Hepatocyte (in vitro differentiated cells): ENCODE results near the gene SYAP1. TPM values are rescaled to one million over a fixed set of nuclear protein-coding genes. Genes with fewer than 3 reads are reported as not detected.

Experiments
- DNase-seq: peaks from one replicate; pipeline ENCODE4 v3.0.0-alpha.2; 2016; ENCODE audit warnings: low spot score
- H2AFZ ChIP-seq: fragments of 200-600 bp; sonication (generic); 2 replicates; pipeline ENCODE4 v1.6.0; 2016; ENCODE audit warnings: antibody characterized with exemption, mild to moderate bottlenecking
- H3K27ac ChIP-seq: fragments of 200-600 bp; sonication (generic); 2 replicates; pipeline ENCODE4 v1.5.1; 2016; ENCODE audit warnings: mild to moderate bottlenecking
- H3K27me3 ChIP-seq: fragments of 200-600 bp; sonication (generic); 2 replicates; pipeline ENCODE4 v1.6.1; 2016
- H3K36me3 ChIP-seq: fragments of 200-600 bp; sonication (generic); replicated peaks from 2 replicates; pipeline ENCODE4 v1.5.1; 2016; ENCODE audit warnings: low read depth; ENCODE audit not compliant: insufficient read depth
- H3K4me1 ChIP-seq: fragments of 200-600 bp; sonication (generic); 2 replicates; pipeline ENCODE4 v1.5.1; 2016; ENCODE audit warnings: mild to moderate bottlenecking, moderate library complexity; ENCODE audit not compliant: insufficient read depth
- H3K4me2 ChIP-seq: fragments of 200-600 bp; sonication (generic); 2 replicates; pipeline ENCODE4 v1.6.0; 2016
- H3K4me3 ChIP-seq: fragments of 200-600 bp; sonication (generic); 2 replicates; pipeline ENCODE4 v1.5.1; 2016; ENCODE audit warnings: mild to moderate bottlenecking
- H3K79me2 ChIP-seq: fragments of 200-600 bp; sonication (generic); 2 replicates; pipeline ENCODE4 v1.6.0; 2017; ENCODE audit warnings: mild to moderate bottlenecking
- H3K9me2 ChIP-seq: fragments of 200-600 bp; sonication (generic); replicated peaks from 2 replicates; pipeline ENCODE4 v1.6.0; 2017; ENCODE audit warnings: mild to moderate bottlenecking; ENCODE audit not compliant: insufficient read depth
- H3K9me3 ChIP-seq: fragments of 200-600 bp; sonication (generic); 2 replicates; pipeline ENCODE4 v1.5.1; 2016; ENCODE audit warnings: low read depth, mild to moderate bottlenecking
- H4K20me1 ChIP-seq: fragments of 200-600 bp; sonication (generic); 2 replicates; pipeline ENCODE4 v1.6.0; 2016; ENCODE audit warnings: mild to moderate bottlenecking; ENCODE audit not compliant: insufficient read depth, poor library complexity, severe bottlenecking
- CTCF ChIP-seq: fragments of 200-600 bp; sonication (generic); IDR thresholded peaks from 2 replicates; pipeline ENCODE4 v1.5.1; 2016; ENCODE audit warnings: antibody characterized with exemption, mild to moderate bottlenecking; ENCODE audit not compliant: poor library complexity
- EZH2 ChIP-seq: fragments of 200-600 bp; sonication (generic); IDR thresholded peaks from 2 replicates; pipeline ENCODE4 v1.6.1; 2016; ENCODE audit warnings: antibody characterized with exemption, mild to moderate bottlenecking, borderline replicate concordance
- EZH2phosphoT487 ChIP-seq: fragments of 200-600 bp; sonication (generic); IDR thresholded peaks from one replicate; pipeline ENCODE4 v1.6.1; 2018; ENCODE audit warnings: antibody characterized with exemption, mild to moderate bottlenecking, low read depth, moderate library complexity; ENCODE audit not compliant: unreplicated experiment, severe bottlenecking
- WGBS: methylation state at CpG from one replicate; pipeline ENCODE4 v1.1.6; 2016; ENCODE audit warnings: low lambda C conversion rate; ENCODE audit errors: missing lambda C conversion rate; 5-methylcytosine and 5-hydroxymethylcytosine counted together
- polyA plus RNA-seq: library from polyadenylated mRNA; unstranded; fragments of >200 nt; fragmentation: Nextera tagmentation; extraction: Ambion mirVana; gene quantifications from 2 replicates; pipeline ENCODE4 v1.2.1, GENCODE V29; 2016
- total RNA-seq: library from RNA; depleted of rRNA; stranded (reverse); fragments of >200 nt; gene quantifications from 2 replicates; pipeline ENCODE4 v1.2.3, GENCODE V29; 2014

The SYAP1 gene
- total and polyA plus RNA-seq, 2 experiments from 2014 or later: 52.1 to 57.8 TPM

- Histone ChIP-seq H4K20me1 (no peaks in the 10 kb centered on the region), H3K4me3 (peak overlapping the region; percentile 46), H3K9me3 (no peaks in the 10 kb centered on the region), H3K9me2 (no peaks in the 10 kb centered on the region), H2AFZ (peak overlapping the region; percentile 92), H3K4me2 (peak overlapping the region; percentile 79), H3K27me3 (no peaks in the 10 kb centered on the region), H3K79me2 (peaks cover 50% of the 10 kb centered on the region), H3K36me3 (no peaks in the 10 kb centered on the region), H3K4me1 (no peaks in the 10 kb centered on the region), H3K27ac (peak overlapping the region; percentile 87)
- peak; percentile 23 for DNase-seq
- WGBS: 24% methylated on average over 9 of the region's 9 CpGs
- TF ChIP-seq EZH2: no peak
- TF ChIP-seq EZH2phosphoT487: no peak
- no peak for TF ChIP-seq CTCF
Measured at GRCh38 chrX:16711219-16711811, 8.1 kb upstream of the SYAP1 start.

GRCh38 chrX:16711893-16712547 lies 7.4 kb upstream of the SYAP1 start:
- TF ChIP-seq EZH2 (no peak), CTCF (no peak), EZH2phosphoT487 (no peak)
- H3K4me2 ChIP-seq: peak overlapping the region; percentile 79
- H3K36me3 ChIP-seq: no peaks in the 10 kb centered on the region
- H3K27ac ChIP-seq: peak overlapping the region; percentile 87
- no peaks in the 10 kb centered on the region for H3K27me3 ChIP-seq
- H2AFZ ChIP-seq: peak overlapping the region; percentile 92
- no peaks in the 10 kb centered on the region for H3K9me3 ChIP-seq
- no peaks in the 10 kb centered on the region for H4K20me1 ChIP-seq
- H3K4me1 ChIP-seq: no peaks in the 10 kb centered on the region
- 1% methylated on average over 45 of the region's 67 CpGs for WGBS
- DNase-seq: peak; percentile 55
- no peaks in the 10 kb centered on the region for H3K9me2 ChIP-seq
- H3K79me2 ChIP-seq: peaks cover 49% of the 10 kb centered on the region
- peak overlapping the region; percentile 46 for H3K4me3 ChIP-seq

- WGBS: 10% methylated on average over 30 of the region's 30 CpGs
- H3K4me3 ChIP-seq: peak within 1 kb of the TSS; percentile 46
Measured at GRCh38 chrX:16712548-16713155, 6.8 kb upstream of the SYAP1 start, which contains the start of gene CTPS2. TSS of gene CTPS2 (minus strand) at chrX:16712669. CDS start at chrX:16702902, 9,767 bp downstream.

More at GRCh38 chrX:16712548-16713155, 6.8 kb upstream of the SYAP1 start, which contains the start of gene CTPS2:
- H2AFZ ChIP-seq: peak within 1 kb of the TSS; percentile 92
- no peaks in the 10 kb centered on the region for H3K9me2 ChIP-seq
- no peaks in the 10 kb centered on the region for H3K9me3 ChIP-seq
- H3K36me3 ChIP-seq: no peaks in the 10 kb centered on the region
- peak; percentile 89 for DNase-seq
- no peaks in the 10 kb centered on the region for H3K27me3 ChIP-seq
- no peaks in the 10 kb centered on the region for H3K4me1 ChIP-seq
- H3K4me2 ChIP-seq: peak within 1 kb of the TSS; percentile 79
- peak within 1 kb of the TSS; percentile 87 for H3K27ac ChIP-seq
- no peak for TF ChIP-seq EZH2
- no peak for TF ChIP-seq CTCF
- no peak for TF ChIP-seq EZH2phosphoT487
- H4K20me1 ChIP-seq: no peaks in the 10 kb centered on the region
- H3K79me2 ChIP-seq: peaks cover 43% of the 10 kb centered on the region
